ENCODE results near the gene DAPP1. TPM values are rescaled to one million over a fixed set of nuclear protein-coding genes. Genes with fewer than 3 reads are reported as not detected.

DAPP1 gene
- total RNA-seq, 1 donor from 2014 or later, result not detected

GRCh38 chr4:99815597-99816011 lies 1.0 kb upstream of the DAPP1 start:
- Mint-ChIP-seq H3K4me3 (no peak overlapping the region), H3K27ac (ENCODE audit: unreplicated experiment) (no peak overlapping the region), H3K27me3 (ENCODE audit: low read depth) (peaks cover 5% of the 10 kb centered on the region), H3K4me1 (no peaks in the 10 kb centered on the region), H3K36me3 (ENCODE audit: low read depth) (no peaks in the 10 kb centered on the region), H3K9me3 (no peaks in the 10 kb centered on the region)
- DNase-seq (ENCODE audit: low read depth, low spot score), result no peak
- no peak for TF ChIP-seq CTCF (conservative IDR thresholded peaks at IDR 0.05)

GRCh38 chr4:99817309-99817890 lies 773 bp downstream of the DAPP1 start:
- DNase-seq (ENCODE audit: low read depth, low spot score), result no peak
- no peaks in the 10 kb centered on the region for H3K36me3 Mint-ChIP-seq (ENCODE audit: low read depth)
- no peaks in the 10 kb centered on the region for H3K9me3 Mint-ChIP-seq
- no peak overlapping the region for H3K27ac Mint-ChIP-seq (ENCODE audit: unreplicated experiment)
- H3K27me3 Mint-ChIP-seq (ENCODE audit: low read depth), result peaks cover 5% of the 10 kb centered on the region
- no peak overlapping the region for H3K4me3 Mint-ChIP-seq
- H3K4me1 Mint-ChIP-seq, result no peaks in the 10 kb centered on the region
- no peak for TF ChIP-seq CTCF (conservative IDR thresholded peaks at IDR 0.05)

- DNase-seq (ENCODE audit: low read depth, low spot score), result no peak
- no peak overlapping the region for H3K4me3 Mint-ChIP-seq
- H3K27ac Mint-ChIP-seq (ENCODE audit: unreplicated experiment), result no peak overlapping the region
- no peaks in the 10 kb centered on the region for H3K36me3 Mint-ChIP-seq (ENCODE audit: low read depth)
- peaks cover 3% of the 10 kb centered on the region for H3K9me3 Mint-ChIP-seq
- H3K27me3 Mint-ChIP-seq (ENCODE audit: low read depth), result peaks cover 5% of the 10 kb centered on the region
- H3K4me1 Mint-ChIP-seq, result no peaks in the 10 kb centered on the region
- TF ChIP-seq CTCF (conservative IDR thresholded peaks at IDR 0.05), result no peak
Measured at GRCh38 chr4:99818661-99819060, 2.0 kb downstream of the DAPP1 start.

- no peak for DNase-seq (ENCODE audit: low read depth, low spot score)
- Mint-ChIP-seq H3K36me3 (ENCODE audit: low read depth) (no peaks in the 10 kb centered on the region), H3K4me3 (no peak overlapping the region), H3K9me3 (peaks cover 3% of the 10 kb centered on the region), H3K4me1 (peaks cover 6% of the 10 kb centered on the region), H3K27ac (ENCODE audit: unreplicated experiment) (no peak overlapping the region), H3K27me3 (ENCODE audit: low read depth) (peaks cover 5% of the 10 kb centered on the region)
- no peak for TF ChIP-seq CTCF (conservative IDR thresholded peaks at IDR 0.05)
Measured at GRCh38 chr4:99821918-99822503, 5.4 kb downstream of the DAPP1 start.

- no peaks in the 10 kb centered on the region for H3K36me3 Mint-ChIP-seq (ENCODE audit: low read depth)
Measured at GRCh38 chr4:99822734-99823133, 6.1 kb downstream of the DAPP1 start.

More at GRCh38 chr4:99822734-99823133, 6.1 kb downstream of the DAPP1 start:
- Mint-ChIP-seq H3K27ac (ENCODE audit: unreplicated experiment) (no peak overlapping the region), H3K9me3 (peaks cover 3% of the 10 kb centered on the region), H3K4me1 (peaks cover 6% of the 10 kb centered on the region), H3K4me3 (no peak overlapping the region), H3K27me3 (ENCODE audit: low read depth) (no peaks in the 10 kb centered on the region)
- no peak for DNase-seq (ENCODE audit: low read depth, low spot score)
- TF ChIP-seq CTCF (conservative IDR thresholded peaks at IDR 0.05), result no peak

All from neural crest cell (in vitro differentiated cells).